ENCODE data around the gene NPAS3.

Gene NPAS3

GRCh38 chr14:33449268-33449667 is 510.6 kb downstream of the NPAS3 start:
- DNase-seq (ENCODE audit: low read depth): no peak

DNA sequence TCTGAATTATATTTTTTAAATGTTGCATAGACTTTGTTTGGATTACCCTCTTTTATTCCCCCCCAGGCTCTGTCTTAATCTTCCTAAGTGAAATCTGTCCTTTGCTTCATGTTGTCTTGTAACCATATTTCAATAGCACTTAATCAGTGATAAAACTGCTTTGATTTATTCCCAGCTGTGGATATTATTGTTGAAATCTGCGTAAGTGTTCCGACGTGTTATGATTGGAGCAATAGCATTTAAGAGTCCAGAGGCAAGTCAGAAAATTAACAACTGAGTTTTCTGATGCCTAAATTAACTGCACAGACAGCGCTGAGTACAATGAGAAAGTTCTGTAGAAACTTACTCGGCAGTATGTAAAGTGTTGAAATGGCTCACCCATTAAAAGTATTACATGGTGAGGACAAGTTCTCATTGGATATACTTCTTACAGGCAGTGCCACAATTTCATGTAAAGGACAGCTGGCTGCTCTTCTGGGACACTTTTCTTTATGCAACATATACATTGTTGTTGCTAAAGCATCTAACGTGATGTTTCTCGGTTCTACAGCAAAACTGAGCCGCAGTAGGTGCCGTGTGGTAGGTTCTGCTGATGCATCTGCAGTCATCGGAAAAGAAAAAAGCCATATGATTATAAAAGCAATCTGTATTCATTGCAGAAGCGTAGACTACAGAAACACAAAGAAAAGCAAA is 511.2 kb downstream of the NPAS3 start:
- DNase-seq (ENCODE audit: low read depth): no peak

- no peak for DNase-seq (ENCODE audit: low read depth)
Measured at GRCh38 chr14:33450416-33450815, 511.7 kb downstream of the NPAS3 start.

- DNase-seq (ENCODE audit: low read depth): no peak
Measured at GRCh38 chr14:33451211-33451610, 512.5 kb downstream of the NPAS3 start.

DNA sequence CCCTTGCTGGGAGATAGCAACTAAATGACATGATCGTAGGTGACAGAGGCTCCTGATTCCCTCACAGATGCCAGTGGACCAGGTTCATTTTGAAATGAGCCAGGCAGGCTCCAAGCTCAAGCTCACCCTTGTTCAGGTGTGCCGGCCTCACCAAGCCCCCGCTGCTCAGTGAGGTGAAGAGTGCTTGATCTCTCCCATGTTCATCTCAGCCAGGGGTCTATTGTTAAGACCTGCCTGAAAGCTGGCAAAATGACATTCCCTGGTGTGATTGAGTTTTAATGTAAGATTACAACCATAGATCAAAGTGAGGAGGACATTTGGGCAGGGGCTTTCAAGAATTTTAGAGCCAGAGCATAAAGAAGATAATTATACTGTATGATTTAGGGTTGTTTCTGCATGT is 514.3 kb downstream of the NPAS3 start:
- no peak for DNase-seq (ENCODE audit: low read depth)

DNA sequence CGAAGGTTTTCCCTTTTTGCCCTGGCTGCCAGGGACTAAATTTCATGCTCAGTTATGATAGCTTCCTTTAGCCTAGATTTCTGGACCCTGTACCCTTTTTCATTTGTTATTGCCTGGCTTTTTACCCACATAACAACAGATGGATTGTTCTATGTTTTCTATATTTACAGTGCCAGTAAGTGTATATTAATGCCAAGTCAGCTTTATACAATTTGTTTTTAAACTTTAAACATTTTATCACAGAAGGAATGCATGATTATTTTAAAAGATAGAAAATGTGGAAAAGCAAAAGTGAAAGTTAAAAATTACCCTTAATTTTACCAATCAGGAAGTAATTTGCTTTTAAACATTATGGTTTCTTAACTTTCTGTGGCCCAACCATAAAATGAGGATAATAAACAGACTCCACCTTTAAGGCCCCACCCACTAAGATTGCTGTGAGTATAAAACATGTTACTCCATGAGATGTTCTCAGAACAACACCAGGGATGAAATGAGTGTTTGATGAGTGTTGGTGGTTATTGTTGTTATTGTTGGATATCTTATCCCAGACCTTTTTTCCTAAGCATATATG is 515.4 kb downstream of the NPAS3 start:
- DNase-seq (ENCODE audit: low read depth): no peak

- no peak for DNase-seq (ENCODE audit: low read depth)
Measured at GRCh38 chr14:33454707-33455106, 516.0 kb downstream of the NPAS3 start.

DNA sequence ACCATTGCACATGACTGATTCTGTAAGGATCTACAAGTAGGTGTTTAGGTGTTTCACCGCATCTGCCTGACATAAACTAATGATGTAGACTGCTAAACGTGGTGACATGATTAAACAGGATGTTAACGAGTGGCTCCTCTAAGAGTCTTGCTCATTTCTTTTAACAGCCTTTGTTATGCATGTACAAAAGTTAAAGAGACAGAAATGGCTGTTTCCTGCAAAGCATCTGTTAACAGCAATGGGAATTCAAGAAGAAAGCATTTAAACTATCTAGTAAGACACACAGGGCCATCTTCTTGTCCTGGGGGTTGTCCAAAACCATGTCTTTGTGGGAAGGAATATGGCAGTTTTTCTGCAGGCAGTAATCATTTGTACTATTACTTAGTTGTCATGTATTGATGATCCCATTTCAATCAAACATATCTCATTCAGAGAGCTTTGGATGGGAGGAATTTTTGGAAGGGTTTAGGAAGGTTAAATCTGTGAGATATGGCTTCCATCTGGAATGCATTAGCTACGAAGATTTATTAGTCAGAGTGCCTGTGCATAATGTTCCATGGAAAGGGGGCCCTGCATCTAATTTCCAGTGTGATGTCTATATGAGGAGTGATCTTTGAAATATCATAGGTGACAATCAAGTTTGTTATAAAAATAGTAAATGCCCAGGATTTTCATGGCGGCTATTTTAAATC is 517.1 kb downstream of the NPAS3 start:
- no peak for DNase-seq (ENCODE audit: low read depth)

DNA sequence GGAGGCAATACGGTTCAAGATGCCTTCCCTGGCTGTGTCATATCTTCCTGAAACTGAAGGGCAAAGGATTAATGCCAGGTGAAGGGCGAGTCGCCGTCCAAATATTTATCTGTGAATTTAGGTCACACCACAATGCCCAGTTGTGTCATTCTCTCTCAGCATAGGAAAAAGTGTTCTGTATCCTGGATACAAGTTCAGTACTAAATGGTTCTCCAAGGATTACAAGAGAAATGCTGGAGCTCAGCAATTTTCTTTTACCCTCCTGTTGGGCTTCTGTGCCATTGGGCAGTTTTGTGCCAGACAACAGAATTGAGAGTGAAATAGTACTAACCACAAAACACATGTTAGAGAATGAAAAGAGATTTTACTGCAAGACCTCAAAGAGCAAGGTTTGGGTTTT is 518.3 kb downstream of the NPAS3 start:
- no peak for DNase-seq (ENCODE audit: low read depth)

GRCh38 chr14:33457617-33458016 is 518.9 kb downstream of the NPAS3 start:
- DNase-seq (ENCODE audit: low read depth): no peak

DNA sequence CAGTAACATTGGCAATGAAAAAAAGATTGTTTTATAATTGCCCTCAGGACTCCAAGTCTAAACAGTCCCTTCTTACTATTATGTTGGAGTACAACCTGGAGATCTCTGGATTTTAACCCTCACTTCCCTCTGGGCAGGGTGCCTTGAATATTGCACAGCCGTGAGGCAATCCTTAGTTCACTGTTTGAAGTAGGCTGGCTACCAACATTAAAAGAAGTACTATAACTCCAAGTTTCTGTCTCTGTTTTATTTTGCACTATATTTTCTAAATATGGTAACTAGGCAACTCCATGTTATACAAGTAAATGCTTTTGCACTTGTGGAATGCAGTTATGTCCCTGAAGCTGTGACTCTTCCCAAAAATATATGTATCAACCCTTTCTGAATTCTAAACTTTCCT is 521.5 kb downstream of the NPAS3 start:
- DNase-seq (ENCODE audit: low read depth): no peak

DNA sequence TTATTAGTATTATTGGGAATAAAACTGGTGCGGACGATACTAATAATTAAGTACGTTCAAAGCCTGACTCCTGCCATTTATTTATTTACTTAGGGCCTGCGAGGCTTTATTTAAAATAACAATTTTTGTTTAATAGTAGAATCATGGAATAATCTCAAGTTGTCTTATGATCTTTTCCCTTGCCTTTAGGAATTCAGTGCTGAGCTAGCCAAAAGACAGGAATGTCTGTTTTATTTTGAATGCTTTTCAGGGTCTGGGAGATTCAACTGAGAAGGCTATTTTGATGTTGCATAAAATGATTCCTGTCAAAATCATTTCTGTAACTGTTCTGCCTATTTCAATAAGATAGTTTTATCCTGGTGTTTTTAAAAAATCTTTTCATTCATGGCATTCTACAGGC is 522.4 kb downstream of the NPAS3 start:
- DNase-seq (ENCODE audit: low read depth): no peak

- DNase-seq (ENCODE audit: low read depth): no peak
Measured at GRCh38 chr14:33463731-33464130, 525.1 kb downstream of the NPAS3 start.

GRCh38 chr14:33464254-33464962 is 525.7 kb downstream of the NPAS3 start:
- DNase-seq (ENCODE audit: low read depth): no peak

DNA sequence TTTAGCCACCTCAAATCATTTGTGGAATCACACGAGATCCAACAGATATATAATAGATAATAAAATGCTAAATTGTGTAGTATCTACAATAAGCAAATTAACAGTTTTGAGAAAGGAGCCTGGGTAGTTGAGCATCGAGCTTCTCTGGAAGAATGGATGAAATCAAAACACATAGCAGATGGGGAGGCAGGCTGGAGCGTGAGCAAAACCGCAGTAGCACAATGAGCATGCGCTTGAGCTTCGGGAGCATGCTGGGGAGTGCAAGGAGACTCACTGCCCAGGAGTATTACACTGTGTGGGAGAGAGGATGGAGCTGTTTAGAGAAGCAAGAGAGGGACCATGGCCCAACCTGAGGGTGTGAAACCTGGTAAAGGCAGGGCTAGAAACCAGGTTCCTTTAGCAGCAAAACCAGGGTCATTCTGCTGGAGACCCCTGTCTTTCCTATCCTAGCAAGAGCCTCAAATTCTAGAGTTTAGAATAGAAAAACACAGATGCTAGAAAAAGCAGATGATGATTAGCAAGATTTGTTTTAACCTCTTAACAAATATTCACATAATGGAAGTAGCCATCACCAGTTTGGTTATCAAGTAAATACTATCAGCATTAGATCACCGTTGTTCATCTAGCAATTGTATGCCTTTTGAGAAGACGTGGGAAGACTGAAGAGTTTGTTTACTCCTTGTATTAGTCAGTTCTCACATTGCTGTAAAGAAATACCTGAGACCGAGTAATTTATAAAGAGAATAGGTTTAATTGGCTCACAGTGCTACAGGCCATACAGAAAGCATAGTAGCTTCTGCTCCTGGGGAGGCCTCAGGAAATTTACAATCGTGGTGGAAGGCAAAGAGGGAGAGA is 527.4 kb downstream of the NPAS3 start:
- no peak for DNase-seq (ENCODE audit: low read depth)

DNA sequence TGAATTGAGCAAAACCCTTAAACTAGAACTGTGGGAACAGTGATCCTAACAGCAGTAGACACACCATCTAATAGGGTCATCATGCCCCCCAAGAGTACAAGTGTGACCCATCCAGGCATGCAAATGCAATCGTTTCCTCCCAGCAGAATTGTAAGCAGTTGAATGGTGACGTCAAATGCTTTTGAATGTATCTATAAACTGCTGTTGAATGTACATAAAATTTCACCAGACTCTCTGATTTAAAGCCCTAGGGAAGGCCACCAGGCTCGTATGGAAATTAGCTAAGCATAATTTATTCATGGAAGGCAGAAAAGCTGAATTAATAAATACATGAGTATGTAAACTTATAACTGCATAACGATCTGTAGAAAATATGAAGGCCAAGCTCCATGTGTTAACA is 529.3 kb downstream of the NPAS3 start:
- DNase-seq (ENCODE audit: low read depth): no peak

DNA sequence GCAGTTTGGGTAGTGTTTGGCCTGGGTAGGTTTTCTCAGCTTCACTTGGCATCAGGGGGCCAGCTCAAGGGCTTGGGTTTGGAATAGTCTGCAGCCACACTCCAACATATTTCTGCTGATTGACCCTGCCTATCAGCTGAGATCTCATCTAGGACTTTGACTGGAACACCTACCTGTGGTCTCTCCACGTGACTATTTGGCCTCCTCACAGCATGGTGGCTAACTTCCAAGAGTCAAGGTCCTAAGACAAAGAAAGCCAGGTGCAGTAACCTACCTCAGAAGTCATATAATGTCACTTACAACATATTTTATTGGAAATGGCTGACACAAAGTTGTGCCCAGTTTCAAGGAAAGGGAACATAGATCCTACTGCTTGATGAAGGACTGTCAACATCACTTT is 531.2 kb downstream of the NPAS3 start:
- no peak for DNase-seq (ENCODE audit: low read depth)

- DNase-seq (ENCODE audit: low read depth): no peak
Measured at GRCh38 chr14:33471776-33472175, 533.1 kb downstream of the NPAS3 start.

GRCh38 chr14:33475623-33476022 is 536.9 kb downstream of the NPAS3 start:
- no peak for DNase-seq (ENCODE audit: low read depth)

DNA sequence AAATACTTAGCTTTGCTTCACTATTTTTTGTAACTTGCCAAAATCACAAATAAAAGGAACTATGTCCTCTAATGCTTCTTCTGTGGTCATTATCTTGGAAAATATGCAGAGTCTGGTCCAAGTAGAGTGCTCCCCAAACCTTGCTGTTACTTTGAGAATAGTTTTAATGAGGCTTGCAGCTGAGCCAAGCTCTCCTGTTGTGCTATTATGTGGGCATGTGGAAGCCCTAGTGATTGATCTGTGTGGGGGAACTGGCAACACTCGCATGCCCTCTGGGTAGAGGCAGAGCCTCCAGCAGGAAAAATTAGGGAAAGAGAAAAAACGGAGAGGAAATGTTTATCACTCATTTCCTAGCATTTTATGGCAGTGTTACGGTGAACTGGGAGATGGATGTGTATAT is 539.1 kb downstream of the NPAS3 start:
- no peak for DNase-seq (ENCODE audit: low read depth)

DNA sequence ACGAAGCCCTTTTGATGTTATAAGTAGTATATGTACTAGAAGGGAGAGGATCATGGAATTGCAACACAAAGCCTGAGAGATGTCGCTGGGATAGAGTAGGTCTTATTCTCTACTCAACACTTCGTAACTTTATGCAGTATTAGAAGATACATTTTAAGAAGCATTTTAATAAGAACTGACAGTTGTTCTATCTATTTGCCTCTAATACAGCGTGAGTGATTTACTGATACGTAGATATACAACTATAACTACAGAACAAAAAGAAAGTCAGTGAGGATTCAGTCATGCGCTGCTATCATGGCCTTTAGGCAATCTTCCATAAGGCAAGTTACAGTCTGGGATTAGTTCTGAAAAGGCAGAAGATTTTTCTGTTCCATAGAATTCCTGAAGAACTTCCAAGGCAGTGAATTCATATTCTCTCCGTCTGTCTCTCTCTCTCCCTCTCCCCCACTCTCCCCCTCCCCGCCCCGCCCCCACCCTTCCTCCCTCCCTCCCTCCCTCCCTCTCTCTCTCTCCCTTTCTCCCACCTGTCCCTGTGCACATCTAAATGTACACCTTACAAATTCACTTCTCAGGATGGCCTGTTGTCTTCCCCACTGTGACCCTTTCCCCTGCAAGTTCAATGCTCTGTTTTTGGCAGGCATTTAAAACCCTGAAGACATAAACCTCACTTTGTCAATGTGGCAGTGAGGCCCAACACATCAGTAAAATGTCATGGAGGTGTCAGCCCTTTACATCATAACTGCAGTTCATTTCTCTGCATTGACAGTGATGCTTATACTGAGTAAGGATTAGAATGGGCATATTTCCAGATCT is 541.6 kb downstream of the NPAS3 start:
- no peak for DNase-seq (ENCODE audit: low read depth)
